ENCODE measurements around the gene SP140.
"Not testable (repeated sequence)": the region's sequence is repeated elsewhere in the genome, so short reads cannot be mapped to it uniquely, and the experiment has no call there.

SP140 gene

DNA sequence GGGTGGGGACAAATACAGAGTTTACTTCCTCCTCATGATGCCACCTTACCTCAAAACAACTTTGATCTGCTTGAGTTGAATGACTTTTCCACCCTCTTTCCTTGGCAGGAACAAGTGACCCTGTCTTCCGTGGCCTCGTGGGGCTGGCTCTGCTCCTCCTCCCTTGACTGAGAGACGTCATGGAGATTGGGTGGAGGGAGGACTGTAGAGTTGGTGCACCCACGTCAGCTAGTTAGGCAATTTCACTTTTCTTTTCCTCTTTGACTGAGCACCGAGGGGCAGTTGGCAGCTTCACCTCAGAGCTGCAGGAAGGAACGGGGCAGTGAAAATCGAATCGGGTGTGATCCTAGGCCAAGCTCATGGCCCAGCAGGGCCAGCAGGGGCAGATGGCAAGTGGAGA lies at the start of gene SP140:
Gene SP140, plus strand, starts transcription at position 251 of the 400 bp plus-strand sequence. Its CDS starts 109 bp downstream, at position 360.
- no peak for DNase-seq

GRCh38 chr2:230176996-230177395 lies 48.5 kb upstream of the SP140 start:
- no peak for DNase-seq

DNA sequence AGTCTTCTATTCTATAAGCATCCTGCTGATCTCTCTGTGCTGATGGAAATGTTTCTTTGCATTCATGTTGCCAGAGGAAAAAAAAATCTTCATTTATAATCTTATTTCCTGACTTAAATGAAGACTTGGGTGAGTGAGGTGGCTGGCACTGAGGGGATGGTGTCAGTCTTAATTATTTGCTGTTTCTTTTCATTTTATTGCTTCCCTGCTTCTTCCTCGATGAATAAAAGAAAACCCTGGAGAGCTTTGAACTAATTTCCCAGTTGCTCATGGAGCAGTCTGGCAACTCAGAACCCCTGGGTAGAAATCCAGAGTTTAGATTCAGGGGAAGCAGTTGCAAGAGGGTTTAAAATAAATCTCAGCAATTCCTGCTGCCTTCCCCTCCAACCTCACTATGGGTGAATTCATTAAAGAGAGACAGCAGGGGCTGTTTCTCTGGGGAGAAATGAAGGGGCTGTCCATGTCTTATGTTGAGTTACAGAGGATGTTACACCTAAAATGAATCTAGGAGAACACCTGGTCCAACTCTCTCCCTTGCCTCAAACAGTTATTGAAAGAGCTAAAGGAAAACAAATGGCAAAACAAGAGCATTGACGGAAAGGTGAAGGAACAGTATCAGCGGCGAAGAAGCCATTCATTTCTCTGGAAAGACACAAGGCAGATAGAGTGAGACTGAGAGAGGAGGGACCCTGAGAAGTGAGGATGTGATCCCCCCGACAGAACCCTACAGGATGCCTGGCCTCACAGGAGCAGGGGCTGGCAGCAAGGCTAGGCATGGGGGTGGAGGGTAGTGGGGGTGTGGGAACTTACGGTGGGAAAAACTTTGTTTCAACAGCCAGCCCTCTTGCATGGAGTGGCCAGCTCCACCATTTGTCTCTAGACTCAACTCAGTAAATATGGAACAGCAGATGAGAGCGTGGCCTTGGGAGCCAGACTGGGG lies 46.7 kb upstream of the SP140 start:
- DNase-seq, result no peak

DNA sequence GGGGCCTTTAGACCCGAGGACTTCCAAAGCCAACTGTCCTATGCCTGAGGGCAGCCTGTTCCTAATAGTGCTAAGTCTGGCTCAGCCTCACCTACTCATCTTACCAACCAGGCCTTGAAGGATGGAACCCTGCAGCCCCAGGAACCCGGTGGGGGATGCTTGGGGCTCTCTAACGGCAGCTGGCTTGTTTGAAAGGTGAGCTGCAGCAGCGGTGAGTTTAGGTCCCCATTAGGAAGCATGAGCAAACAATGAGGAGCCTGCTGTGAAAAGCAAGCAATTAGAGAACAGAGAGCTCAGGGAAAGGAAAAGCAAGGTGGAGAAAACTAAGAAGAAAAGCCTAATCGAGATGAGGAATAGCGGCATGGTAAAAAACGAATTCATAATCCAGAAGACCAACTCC lies 45.6 kb upstream of the SP140 start:
- no peak for DNase-seq

- no peak for DNase-seq
These were observed 44.3 kb upstream of the SP140 start for GRCh38 chr2:230181195-230181594.

- DNase-seq, result no peak
These were observed 40.6 kb upstream of the SP140 start for GRCh38 chr2:230184727-230185578.

- DNase-seq, result no peak
These were observed 23.0 kb upstream of the SP140 start for GRCh38 chr2:230202430-230203109.

DNA sequence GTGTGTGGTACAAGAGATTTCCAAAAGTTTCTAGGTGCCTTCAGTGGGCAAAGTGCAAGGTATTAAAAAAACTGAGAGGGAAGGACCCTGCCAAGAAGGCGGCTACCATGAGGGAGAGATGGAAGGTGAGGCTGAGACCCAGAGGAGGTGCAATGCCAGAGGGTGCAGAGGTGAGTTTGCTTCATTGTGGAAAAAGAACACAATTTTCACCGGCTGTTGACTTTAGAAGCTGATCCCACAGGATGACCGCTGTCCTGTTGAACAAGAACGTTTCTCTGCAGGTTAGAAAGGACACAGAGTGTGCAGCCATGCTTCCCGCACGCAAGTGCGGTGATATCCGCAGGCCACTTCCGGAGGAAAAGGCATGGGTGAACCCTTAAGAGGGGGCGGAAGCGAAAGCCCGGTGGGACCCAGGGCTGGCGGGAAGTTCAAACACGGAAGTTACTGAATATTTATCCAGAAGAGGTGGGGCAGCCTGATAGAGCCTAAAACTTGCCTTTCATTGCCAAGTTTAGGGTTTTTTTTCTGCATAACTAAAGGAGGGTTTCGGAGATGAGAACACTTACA lies 22.3 kb upstream of the SP140 start:
- no peak for DNase-seq

DNA sequence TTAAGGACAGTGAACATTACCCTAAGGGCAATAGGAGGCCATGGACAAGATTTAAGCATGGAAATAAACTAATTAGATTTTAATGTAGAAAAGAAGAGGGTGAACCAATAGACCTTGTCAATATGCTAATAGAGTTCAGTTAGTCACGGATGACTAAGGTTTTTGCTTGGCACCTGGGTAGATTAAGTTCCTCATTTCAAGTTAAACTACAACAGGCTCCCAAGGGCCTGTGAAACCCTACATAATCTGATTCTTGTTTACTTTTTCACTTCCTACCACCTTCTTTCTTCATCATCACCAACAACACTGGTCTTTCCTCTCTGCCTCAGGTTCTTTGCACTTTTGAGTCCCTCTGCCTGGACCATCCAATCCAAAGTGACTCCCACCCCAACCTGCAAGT lies 20.5 kb upstream of the SP140 start:
- DNase-seq, result no peak

DNA sequence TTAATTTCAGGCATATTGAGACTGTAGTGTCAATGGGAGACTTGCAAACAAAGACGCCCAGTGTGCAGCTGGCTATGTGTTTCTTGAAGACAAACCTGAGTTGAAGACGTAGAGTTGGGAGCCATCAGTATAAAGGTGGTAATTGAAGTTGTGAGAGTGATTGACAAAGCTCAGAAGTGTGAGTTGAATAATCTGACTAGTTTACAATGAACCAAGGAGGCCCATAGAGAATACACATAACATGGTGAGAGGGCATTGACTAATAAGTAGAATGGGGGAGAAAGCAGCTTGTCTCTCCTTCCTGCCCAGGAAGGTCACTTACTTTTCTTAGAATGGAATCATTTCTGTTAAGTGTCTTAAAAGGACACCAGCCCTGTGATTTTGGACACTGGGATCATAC lies 19.8 kb upstream of the SP140 start:
- no peak for DNase-seq

GRCh38 chr2:230208576-230208975 lies 17.0 kb upstream of the SP140 start:
- DNase-seq, result no peak

- no peak for DNase-seq
These were observed 16.0 kb upstream of the SP140 start for GRCh38 chr2:230209422-230210051.

GRCh38 chr2:230216489-230216888 lies 9.0 kb upstream of the SP140 start:
- no peak for DNase-seq

DNA sequence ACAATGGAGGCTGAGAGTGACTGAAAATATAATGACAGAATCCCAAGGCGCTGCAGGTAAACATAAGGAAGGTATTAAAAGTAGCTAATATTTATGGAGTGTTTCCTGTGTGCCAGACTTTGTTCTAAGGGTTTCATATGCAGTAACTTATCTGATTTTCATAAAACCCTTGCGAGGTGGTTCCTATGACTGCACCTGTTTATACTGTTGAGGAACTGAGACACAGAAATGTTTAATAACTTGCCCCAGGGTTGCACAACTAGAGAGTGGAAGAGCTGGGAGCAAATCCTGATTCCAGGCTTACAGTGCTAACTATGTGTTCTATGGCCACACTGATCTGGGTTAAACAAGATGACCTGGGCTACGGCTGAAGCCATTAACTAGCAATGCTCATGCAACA lies 8.1 kb upstream of the SP140 start:
- DNase-seq, result no peak

DNA sequence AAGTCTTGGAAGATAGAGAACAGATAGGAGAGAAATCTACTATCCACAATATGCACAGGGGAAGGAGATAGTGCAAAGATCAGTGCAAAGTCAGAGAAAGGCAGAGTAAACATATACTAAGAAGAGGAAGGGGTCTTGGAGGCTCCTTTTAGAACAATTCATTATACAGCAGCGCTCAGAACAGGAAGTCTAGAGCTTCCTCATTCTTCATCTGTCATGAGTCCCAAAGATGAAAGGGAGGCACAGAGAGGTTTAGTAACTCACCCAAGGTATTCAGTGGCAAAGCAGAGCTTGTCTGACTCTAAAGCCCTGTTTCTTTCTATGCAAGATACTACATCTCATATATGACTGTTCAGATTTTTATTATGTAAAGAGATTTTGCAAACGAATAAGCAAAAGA lies 7.1 kb upstream of the SP140 start:
- no peak for DNase-seq

- DNase-seq, result no peak
These were observed 5.9 kb upstream of the SP140 start, which contains the start of gene SP110 for GRCh38 chr2:230219419-230220331. SP110 (minus strand) TSS chr2:230219984; CDS start chr2:230216927, 3,057 bp downstream.

GRCh38 chr2:230220347-230220969 lies 5.1 kb upstream of the SP140 start:
- DNase-seq, result no peak

DNA sequence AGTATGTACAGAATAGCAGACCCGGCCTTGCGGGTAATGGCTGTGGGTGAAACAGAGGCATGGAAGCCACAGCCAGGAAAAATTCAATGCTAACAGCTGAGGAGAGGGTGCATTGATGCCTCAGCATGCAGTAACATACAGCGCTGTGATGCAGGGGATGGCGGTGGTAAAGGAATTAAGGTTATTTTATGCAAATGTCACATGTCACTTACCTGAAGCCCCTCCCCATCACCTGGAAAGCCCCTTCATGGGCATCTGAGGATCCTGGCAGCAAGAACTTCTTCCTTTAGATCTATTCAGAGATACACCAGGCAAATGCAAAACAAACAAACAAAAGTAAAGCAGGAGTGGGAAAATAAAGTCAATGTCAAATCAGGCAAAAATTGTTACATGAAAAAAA lies 4.0 kb upstream of the SP140 start:
- DNase-seq, result no peak

DNA sequence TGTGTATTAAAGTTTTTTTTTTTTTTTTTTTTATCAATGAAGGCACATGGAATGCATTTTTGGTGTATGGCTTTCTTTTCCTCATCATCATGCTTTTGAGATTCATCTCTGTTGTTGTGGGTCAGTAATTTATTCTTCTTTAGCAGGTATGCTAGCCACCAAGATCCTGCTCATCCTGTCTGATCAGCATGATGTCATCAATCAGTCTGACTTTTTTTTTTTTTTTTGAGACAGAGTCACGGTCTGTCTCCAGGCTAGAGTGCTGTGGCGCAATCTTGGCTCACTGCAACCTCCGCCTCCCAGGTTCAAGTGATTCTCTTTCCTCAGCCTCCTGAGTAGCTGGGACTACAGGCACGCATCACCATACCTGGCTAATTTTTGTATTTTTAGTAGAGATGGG lies 2.7 kb upstream of the SP140 start:
- not testable (repeated sequence) for DNase-seq

- DNase-seq, result no peak
These were observed 1.1 kb upstream of the SP140 start for GRCh38 chr2:230224458-230224857.
